HCT116 (cell line): Measurements from ENCODE around the gene EP400. TPM values are rescaled to one million over a fixed set of nuclear protein-coding genes. Genes with fewer than 3 reads are reported as not detected.

Source experiments
- ATAC-seq: fragments of 200-7000 bp; cut with Tn5 transposase; 2 replicates; pipeline ENCODE4 v1.9.1; 2020; ENCODE audit warnings: mild to moderate bottlenecking, moderate library complexity
- BruUV-seq: library from RNA; stranded (reverse); fragments of 400-500 nt; replicated peaks from 2 replicates; lab custom pipeline; 2021; lab: Mats Ljungman, UMichigan
- CTCF ChIA-PET: fragments of 300-600 bp; sonication (Branson Sonifier 250); formaldehyde crosslinking; loops from one replicate; lab custom pipeline; 2021; ENCODE audit warnings: antibody characterized with exemption; lab: Charles Lee
- POLR2A ChIA-PET: fragments of 300-600, 350-600 bp; sonication (Branson Sonifier 250); formaldehyde crosslinking; loops from one replicate; lab custom pipeline; 2021; ENCODE audit warnings: antibody characterized with exemption; lab: Charles Lee
- RAD21 ChIA-PET, 2 experiments: fragments of 300-600 bp; sonication (Branson Sonifier 250); formaldehyde crosslinking; loops; one replicate each; lab custom pipeline; 2023; ENCODE audit warnings: low total read pairs in 2 of 2; ENCODE audit not compliant: uncharacterized antibody in 2 of 2, unreplicated experiment in 2 of 2, low non-redundant PET in 1 of 2; lab: Charles Lee
- DNase-seq: peaks from one replicate; pipeline ENCODE4 v3.0.0-alpha.2; 2010; ENCODE audit warnings: low read depth, low spot score
- H2AFZ ChIP-seq: fragments of 200-600 bp; shearing (Covaris generic), sonication (generic); 2 replicates; pipeline ENCODE4 v1.6.1; 2017; ENCODE audit warnings: low read depth, mixed run types, mixed read lengths, antibody characterized with exemption, low read length; ENCODE audit not compliant: poor library complexity, severe bottlenecking
- H3K27ac ChIP-seq: 2 replicates; pipeline ENCODE4 v1.5.1; 2012; ENCODE audit warnings: low read depth, low read length
- H3K27me3 ChIP-seq: fragments of 200-600 bp; sonication (generic); 2 replicates; pipeline ENCODE4 v1.6.1; 2016; ENCODE audit warnings: mixed run types, low read length, mixed read lengths; ENCODE audit not compliant: insufficient read depth
- H3K36me3 ChIP-seq, 2 experiments: fragments of 200-500 bp in 1 of 2; fragments of 200-600 bp in 1 of 2; sonication (Bioruptor generic) in 1 of 2; sonication (generic) in 1 of 2; 2 replicates each; pipeline versions ENCODE4 v1.5.1 to v1.6.1; 2014 to 2016; ENCODE audit warnings: low read length in 2 of 2, inconsistent platforms in 1 of 2, mixed read lengths in 1 of 2, mixed run types in 1 of 2; ENCODE audit not compliant: insufficient read depth in 2 of 2, control insufficient read depth in 1 of 2
- H3K4me1 ChIP-seq, 2 experiments: fragments of 200-600 bp in 1 of 2; sonication (generic) in 1 of 2; 2 replicates each; pipeline versions ENCODE4 v1.5.1 to v1.6.1; 2012 to 2017; ENCODE audit warnings: low read length in 2 of 2, inconsistent platforms in 1 of 2, mild to moderate bottlenecking in 1 of 2, mixed read lengths in 1 of 2, mixed run types in 1 of 2, moderate library complexity in 1 of 2; ENCODE audit not compliant: insufficient read depth in 2 of 2, control insufficient read depth in 1 of 2
- H3K4me2 ChIP-seq: fragments of 200-600 bp; sonication (generic); 2 replicates; pipeline ENCODE4 v1.6.1; 2017; ENCODE audit warnings: mixed run types, low read length, mixed read lengths
- H3K4me3 ChIP-seq, 2 experiments: fragments of 200-600 bp in 1 of 2; sonication (generic) in 1 of 2; replicated peaks in 1 of 2; 2 replicates each; pipeline ENCODE4 v1.5.1; 2011 to 2016; ENCODE audit warnings: low read length in 2 of 2, control low read depth in 1 of 2, low read depth in 1 of 2, mild to moderate bottlenecking in 1 of 2, mixed read lengths in 1 of 2, mixed run types in 1 of 2
- H3K79me2 ChIP-seq: fragments of 200-600 bp; sonication (generic); 2 replicates; pipeline ENCODE4 v1.6.1; 2017; ENCODE audit warnings: mild to moderate bottlenecking, mixed run types, low read length, moderate library complexity, mixed read lengths; ENCODE audit not compliant: insufficient read depth
- H3K9ac ChIP-seq: fragments of 200-600 bp; sonication (generic); 2 replicates; pipeline ENCODE4 v1.6.1; 2016; ENCODE audit warnings: low read length, mixed read lengths
- H3K9me2 ChIP-seq: fragments of 200-600 bp; sonication (generic), shearing (Covaris generic); 2 replicates; pipeline ENCODE4 v1.6.1; 2017; ENCODE audit warnings: mixed run types, mild to moderate bottlenecking, moderate library complexity; ENCODE audit not compliant: insufficient read depth
- H3K9me3 ChIP-seq, 2 experiments: fragments of 200-500 bp in 1 of 2; fragments of 200-600 bp in 1 of 2; sonication (Bioruptor generic) in 1 of 2; sonication (generic) in 1 of 2; 2 replicates each; pipeline ENCODE4 v1.6.1; 2014 to 2017; ENCODE audit warnings: low read length in 2 of 2, mixed read lengths in 2 of 2, inconsistent platforms in 1 of 2, low read depth in 1 of 2, mild to moderate bottlenecking in 1 of 2, mixed run types in 1 of 2, moderate library complexity in 1 of 2; ENCODE audit not compliant: control insufficient read depth in 1 of 2, insufficient read depth in 1 of 2
- H4K20me1 ChIP-seq: fragments of 200-600 bp; sonication (generic), shearing (Covaris generic); 2 replicates; pipeline ENCODE4 v1.6.1; 2017; ENCODE audit warnings: mixed run types, mild to moderate bottlenecking, moderate library complexity; ENCODE audit not compliant: insufficient read depth
- ATF3 ChIP-seq: IDR thresholded peaks from 2 replicates; pipeline ENCODE4 v1.6.1; 2012
- CEBPB ChIP-seq: IDR thresholded peaks from 2 replicates; pipeline ENCODE4 v1.6.1; 2012; ENCODE audit warnings: low read depth
- CTCF ChIP-seq, 3 experiments: fragments of 200-600 bp in 1 of 3; sonication (generic) in 1 of 3; IDR thresholded peaks in 2 of 3; conservative IDR thresholded peaks in 1 of 3; 2 replicates each; pipeline ENCODE4 v1.5.1; 2012 to 2017; ENCODE audit warnings: low read depth in 2 of 3, low read length in 2 of 3, antibody characterized with exemption in 1 of 3, borderline replicate concordance in 1 of 3, control low read depth in 1 of 3, mild to moderate bottlenecking in 1 of 3, mixed read lengths in 1 of 3, mixed run types in 1 of 3, moderate library complexity in 1 of 3; ENCODE audit not compliant: insufficient read depth in 1 of 3
- EGR1 ChIP-seq: IDR thresholded peaks from 2 replicates; pipeline ENCODE4 v1.6.1; 2012; ENCODE audit warnings: low read depth
- ELF1 ChIP-seq: IDR thresholded peaks from 2 replicates; pipeline ENCODE4 v1.6.1; 2012; ENCODE audit warnings: low read depth, borderline replicate concordance
- JUND ChIP-seq: IDR thresholded peaks from 2 replicates; pipeline ENCODE4 v1.6.1; 2012
- POLR2A ChIP-seq: IDR thresholded peaks from 2 replicates; pipeline ENCODE4 v1.7.0; 2011; ENCODE audit warnings: borderline replicate concordance; ENCODE audit not compliant: insufficient read depth, insufficient read length; ENCODE audit errors: extremely low read depth
- POLR2AphosphoS5 ChIP-seq: IDR thresholded peaks from 2 replicates; pipeline ENCODE4 v1.6.1; 2011; ENCODE audit warnings: mild to moderate bottlenecking, low read depth, low read length, moderate library complexity
- RAD21 ChIP-seq: IDR thresholded peaks from 2 replicates; pipeline ENCODE4 v1.6.1; 2012; ENCODE audit warnings: low read depth, mild to moderate bottlenecking
- REST ChIP-seq: IDR thresholded peaks from 2 replicates; pipeline ENCODE4 v1.6.1; 2012; ENCODE audit warnings: low read depth
- SIN3A ChIP-seq: IDR thresholded peaks from 2 replicates; pipeline ENCODE4 v1.6.1; 2012; ENCODE audit warnings: low read depth
- intact Hi-C: fragments of 100-400 bp; cut with micrococcal nuclease; formaldehyde crosslinking; loops from 2 replicates; pipeline ENCODE4 v1.10.0; 2022
- total RNA-seq: library from RNA; stranded (reverse); gene quantifications from one replicate; pipeline ENCODE4 v1.2.1, GENCODE V29; 2021; ENCODE audit not compliant: unreplicated experiment

EP400 gene
- total RNA-seq, 1 experiment from 2014 or later, result 54.5 TPM

- DNase-seq (no peak), ATAC-seq (no peak)
- H3K9me2 ChIP-seq, result no peaks in the 10 kb centered on the region
- ChIA-PET POLR2A (no interaction called here), RAD21 (no interaction called here), CTCF (no interaction called here)
- H3K4me2 ChIP-seq, result no peak overlapping the region
- H2AFZ ChIP-seq, result no peak overlapping the region
- peaks cover 58% of the 10 kb centered on the region for H3K79me2 ChIP-seq
- no TSS peak for BruUV-seq
- no peaks in the 10 kb centered on the region for H3K9me3 ChIP-seq
- H3K9ac ChIP-seq, result no peak overlapping the region
- no peaks in the 10 kb centered on the region for H3K4me1 ChIP-seq
- H3K4me3 ChIP-seq, result no peak overlapping the region
- peaks cover 8% of the 10 kb centered on the region; the same call in 1 of the 2 replicates for H4K20me1 ChIP-seq
- intact Hi-C loops, result loop anchor here (5.0 kb wide), 1 partner anchor 1067 kb away; no protein-coding TSS in a partner anchor
- H3K36me3 ChIP-seq, result peaks cover 16% of the 10 kb centered on the region in 2 experiments; a peak in 3 of 4 replicates
- H3K27me3 ChIP-seq, result no peaks in the 10 kb centered on the region
- TF ChIP-seq ATF3 (no peak), CEBPB (no peak), SIN3A (no peak), POLR2A (no peak), JUND (no peak), EGR1 (no peak), REST (no peak), POLR2AphosphoS5 (no peak), RAD21 (no peak), ELF1 (no peak), CTCF (IDR thresholded peaks at IDR 0.05 in 2 of 3, conservative IDR thresholded peaks at IDR 0.05 in 1 of 3; ENCODE audit: borderline replicate concordance in 1 of 3, insufficient read depth in 1 of 3, low read depth in 2 of 3, low read length in 2 of 3) (no peak)
- H3K27ac ChIP-seq, result no peak overlapping the region
These were observed 29.9 kb downstream of the EP400 start for GRCh38 chr12:131979606-131980005.
